Uterus (tissue), 4 donors: ENCODE measurements around the gene TSPAN9. TPM values are rescaled to one million over a fixed set of nuclear protein-coding genes. Genes with fewer than 3 reads are reported as not detected.

Source experiments
- DNase-seq, 2 donors: peaks; one replicate each; pipeline ENCODE4 v3.0.0-alpha.2; 2019 to 2020
- H3K27ac ChIP-seq, 2 donors: fragments of 200-600 bp; sonication (generic); 1 replicate in 1 of 2; 2 replicates in 1 of 2; pipeline ENCODE4 v1.5.1; 2016 to 2018
- H3K27me3 ChIP-seq, 2 donors: fragments of 200-600 bp; sonication (generic); one replicate each; pipeline ENCODE4 v1.5.1; 2018 to 2019; ENCODE audit warnings: control low read depth in 1 of 2
- H3K36me3 ChIP-seq, 2 donors: fragments of 200-600 bp; sonication (generic); one replicate each; pipeline ENCODE4 v1.5.1; 2019; ENCODE audit warnings: control low read depth in 1 of 2
- H3K4me1 ChIP-seq, 2 donors: fragments of 200-600 bp; sonication (generic); one replicate each; pipeline ENCODE4 v1.5.1; 2018 to 2019; ENCODE audit warnings: control low read depth in 1 of 2
- H3K4me3 ChIP-seq, 2 donors: fragments of 200-600 bp; sonication (generic); 1 replicate in 1 of 2; 2 replicates in 1 of 2; pipeline ENCODE4 v1.5.1; 2018 to 2019; ENCODE audit warnings: mild to moderate bottlenecking in 1 of 2
- H3K9me3 ChIP-seq, 2 donors: fragments of 200-600 bp; sonication (generic); one replicate each; pipeline ENCODE4 v1.5.1; 2019; ENCODE audit warnings: control low read depth in 1 of 2
- CTCF ChIP-seq, 4 experiments: fragments of 200-600 bp in 2 of 4; fragments of 450-650 bp in 2 of 4; sonication (generic) in 2 of 4; IDR thresholded peaks; one replicate each; pipeline ENCODE4 v1.5.1; 2016 to 2019; ENCODE audit warnings: antibody characterized with exemption in 4 of 4, mild to moderate bottlenecking in 2 of 4, moderate library complexity in 1 of 4
- POLR2A ChIP-seq, 2 donors: fragments of 450-650 bp; IDR thresholded peaks; one replicate each; pipeline ENCODE4 v1.6.1; 2016; ENCODE audit warnings: antibody characterized with exemption in 2 of 2, mild to moderate bottlenecking in 1 of 2, moderate library complexity in 1 of 2
- intact Hi-C: fragments of 100-400 bp; cut with DNase I; formaldehyde crosslinking; loops from one replicate; pipeline ENCODE4 v1.15.1; 2023; ENCODE audit warnings: low total_unique reads
- total RNA-seq, 4 donors: library from RNA; depleted of rRNA in 3 of 4; stranded (reverse); fragments of >200 nt in 3 of 4; gene quantifications; one replicate each; pipeline versions ENCODE4 v1.1.0 to v1.2.4, GENCODE V29; 2014 to 2023
- donor health status: DM: yes; HTN: yes; CAD: no.

Gene TSPAN9
- total RNA-seq, 4 donors from 2014 or later = 47.9 to 106 (median 65.1) TPM

GRCh38 chr12:3083241-3083920 lies 6.2 kb downstream of the TSPAN9 start:
- peaks cover 0 to 4% of the 10 kb centered on the region in 2 donors for H3K4me1 ChIP-seq
- peak overlapping the region; percentile 58 to 69 for H3K27ac ChIP-seq
- no peaks in the 10 kb centered on the region for H3K27me3 ChIP-seq
- TF ChIP-seq CTCF (IDR thresholded peaks at IDR 0.05) = no peak
- no peak for TF ChIP-seq POLR2A (IDR thresholded peaks at IDR 0.05)
- no peak overlapping the region for H3K4me3 ChIP-seq
- no peak for DNase-seq
- H3K36me3 ChIP-seq = no peaks in the 10 kb centered on the region
- H3K9me3 ChIP-seq = no peaks in the 10 kb centered on the region
- intact Hi-C loops = no loop called here

GRCh38 chr12:3083921-3084347 lies 6.8 kb downstream of the TSPAN9 start:
- Histone ChIP-seq H3K36me3 (no peaks in the 10 kb centered on the region), H3K27ac (peak overlapping the region; percentile 58 to 69), H3K4me3 (no peak overlapping the region), H3K9me3 (no peaks in the 10 kb centered on the region), H3K27me3 (no peaks in the 10 kb centered on the region), H3K4me1 (peaks cover 0 to 3% of the 10 kb centered on the region in 2 donors)
- no peak for DNase-seq
- intact Hi-C loops = no loop called here
- no peak for TF ChIP-seq POLR2A (IDR thresholded peaks at IDR 0.05)

- Histone ChIP-seq H3K4me3 (no peak overlapping the region), H3K27ac (peak overlapping the region; percentile 58 to 69), H3K36me3 (no peaks in the 10 kb centered on the region), H3K4me1 (no peaks in the 10 kb centered on the region), H3K9me3 (no peaks in the 10 kb centered on the region), H3K27me3 (no peaks in the 10 kb centered on the region)
- DNase-seq = no peak
- TF ChIP-seq POLR2A (IDR thresholded peaks at IDR 0.05) = no peak
- no peak for TF ChIP-seq CTCF (IDR thresholded peaks at IDR 0.05)
- intact Hi-C loops = no loop called here
These were observed 7.6 kb downstream of the TSPAN9 start for GRCh38 chr12:3084742-3085141.

GRCh38 chr12:3085341-3086139 lies 8.4 kb downstream of the TSPAN9 start:
- no peak overlapping the region for H3K4me3 ChIP-seq
- TF ChIP-seq CTCF (IDR thresholded peaks at IDR 0.05) = no peak
- H3K36me3 ChIP-seq = no peaks in the 10 kb centered on the region
- no peaks in the 10 kb centered on the region for H3K4me1 ChIP-seq
- peak overlapping the region in 1 of 2 donors; percentile 10 for H3K27ac ChIP-seq
- DNase-seq = no peak
- intact Hi-C loops = no loop called here
- H3K27me3 ChIP-seq = no peaks in the 10 kb centered on the region
- H3K9me3 ChIP-seq = no peaks in the 10 kb centered on the region

- no peaks in the 10 kb centered on the region for H3K4me1 ChIP-seq
- no peaks in the 10 kb centered on the region for H3K36me3 ChIP-seq
- H3K4me3 ChIP-seq = no peak overlapping the region
- no peak for DNase-seq
- peak overlapping the region in 1 of 2 donors; percentile 10 for H3K27ac ChIP-seq
- no peaks in the 10 kb centered on the region for H3K9me3 ChIP-seq
- no peaks in the 10 kb centered on the region for H3K27me3 ChIP-seq
- TF ChIP-seq POLR2A (IDR thresholded peaks at IDR 0.05) (no peak), CTCF (IDR thresholded peaks at IDR 0.05) (no peak)
- intact Hi-C loops = no loop called here
These were observed 9.0 kb downstream of the TSPAN9 start for GRCh38 chr12:3086211-3086610.
